AG04450 (cell line): ENCODE data around the gene SEZ6L. TPM values are rescaled to one million over a fixed set of nuclear protein-coding genes. Genes with fewer than 3 reads are reported as not detected.

ENCODE experiments used
- CTCF ChIA-PET: fragments of 300-600, 350-600 bp; formaldehyde crosslinking; extraction: SDS; loops from one replicate; lab custom pipeline; 2022; ENCODE audit warnings: antibody characterized with exemption, inconsistent platforms; lab: Charles Lee
- POLR2A ChIA-PET: fragments of 350-600 bp; formaldehyde crosslinking; extraction: SDS; loops from one replicate; lab custom pipeline; 2021; ENCODE audit warnings: antibody characterized with exemption, inconsistent platforms; lab: Yijun Ruan, JAX
- DNase-seq: peaks from one replicate; pipeline ENCODE4 v3.0.0-alpha.2; 2011; ENCODE audit warnings: low read depth, low spot score
- H3K27ac ChIP-seq: one replicate; pipeline ENCODE4 v1.5.1; 2012; ENCODE audit warnings: low read depth, low read length, control low read depth
- H3K27me3 ChIP-seq: one replicate; pipeline ENCODE4 v1.6.0; 2012; ENCODE audit warnings: low read length; ENCODE audit not compliant: control insufficient read depth, insufficient read depth
- H3K4me3 ChIP-seq: 2 replicates; pipeline ENCODE4 v1.5.1; 2011; ENCODE audit warnings: mild to moderate bottlenecking, low read depth, low read length, control low read depth
- H3K9me3 ChIP-seq: 2 replicates; pipeline ENCODE4 v1.5.1; 2012; ENCODE audit warnings: low read length; ENCODE audit not compliant: control insufficient read depth, insufficient read depth
- polyA plus RNA-seq: library from polyadenylated mRNA; depleted of rRNA; stranded (reverse); fragments of >200 nt; gene quantifications from 2 replicates; pipeline ENCODE4 v1.2.3, GENCODE V29; 2011
- TF ChIP-seq, protein P1 (sequence below): IDR thresholded peaks from 2 replicates; pipeline ENCODE4 v1.5.1; 2011; ENCODE audit warnings: low read depth, low read length, control low read depth, inconsistent platforms

The SEZ6L gene
- polyA plus RNA-seq, 1 experiment = not detected

DNA sequence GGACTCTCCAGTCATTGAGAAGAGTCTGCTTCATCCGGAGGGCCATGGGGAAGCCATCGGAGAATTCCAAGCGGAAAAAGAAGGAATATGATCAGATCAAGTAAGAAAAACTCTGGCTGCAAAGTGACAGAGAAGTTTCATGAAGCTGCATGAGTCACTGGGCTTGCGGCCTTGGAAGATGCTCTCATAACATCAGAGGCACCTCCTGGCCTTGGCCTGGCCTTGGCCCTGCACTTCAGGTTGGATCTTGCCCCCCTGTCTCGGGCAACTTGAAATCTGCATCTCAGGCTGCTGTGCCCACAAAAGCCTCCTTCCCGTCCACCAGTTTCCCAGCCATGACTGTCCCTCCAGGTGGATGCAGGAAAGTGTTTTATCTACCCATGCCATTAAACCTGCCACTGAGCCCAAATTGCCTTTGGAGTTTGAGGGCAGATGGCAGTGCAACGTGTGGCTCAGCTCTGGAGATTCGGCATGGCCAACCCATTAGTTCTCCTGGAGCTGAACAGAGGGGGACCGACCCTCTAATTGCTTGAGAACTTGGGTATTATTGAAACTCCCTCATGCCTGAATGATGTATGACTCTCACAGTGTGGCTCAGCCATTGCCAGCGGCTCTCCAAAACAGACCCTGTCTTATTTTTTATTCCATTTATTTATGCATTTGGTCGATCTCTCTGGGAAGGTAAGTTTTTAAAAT lies 66.7 kb downstream of the SEZ6L start:
- Histone ChIP-seq H3K9me3 (peaks cover 7% of the 10 kb centered on the region; the same call in 1 of the 2 replicates), H3K4me3 (no peak overlapping the region), H3K27ac (no peak overlapping the region), H3K27me3 (no peaks in the 10 kb centered on the region)
- DNase-seq = no peak
- TF ChIP-seq, protein P1, sequence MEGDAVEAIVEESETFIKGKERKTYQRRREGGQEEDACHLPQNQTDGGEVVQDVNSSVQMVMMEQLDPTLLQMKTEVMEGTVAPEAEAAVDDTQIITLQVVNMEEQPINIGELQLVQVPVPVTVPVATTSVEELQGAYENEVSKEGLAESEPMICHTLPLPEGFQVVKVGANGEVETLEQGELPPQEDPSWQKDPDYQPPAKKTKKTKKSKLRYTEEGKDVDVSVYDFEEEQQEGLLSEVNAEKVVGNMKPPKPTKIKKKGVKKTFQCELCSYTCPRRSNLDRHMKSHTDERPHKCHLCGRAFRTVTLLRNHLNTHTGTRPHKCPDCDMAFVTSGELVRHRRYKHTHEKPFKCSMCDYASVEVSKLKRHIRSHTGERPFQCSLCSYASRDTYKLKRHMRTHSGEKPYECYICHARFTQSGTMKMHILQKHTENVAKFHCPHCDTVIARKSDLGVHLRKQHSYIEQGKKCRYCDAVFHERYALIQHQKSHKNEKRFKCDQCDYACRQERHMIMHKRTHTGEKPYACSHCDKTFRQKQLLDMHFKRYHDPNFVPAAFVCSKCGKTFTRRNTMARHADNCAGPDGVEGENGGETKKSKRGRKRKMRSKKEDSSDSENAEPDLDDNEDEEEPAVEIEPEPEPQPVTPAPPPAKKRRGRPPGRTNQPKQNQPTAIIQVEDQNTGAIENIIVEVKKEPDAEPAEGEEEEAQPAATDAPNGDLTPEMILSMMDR = no peak
- CTCF ChIA-PET = no interaction called here
- POLR2A ChIA-PET = no interaction called here

DNA sequence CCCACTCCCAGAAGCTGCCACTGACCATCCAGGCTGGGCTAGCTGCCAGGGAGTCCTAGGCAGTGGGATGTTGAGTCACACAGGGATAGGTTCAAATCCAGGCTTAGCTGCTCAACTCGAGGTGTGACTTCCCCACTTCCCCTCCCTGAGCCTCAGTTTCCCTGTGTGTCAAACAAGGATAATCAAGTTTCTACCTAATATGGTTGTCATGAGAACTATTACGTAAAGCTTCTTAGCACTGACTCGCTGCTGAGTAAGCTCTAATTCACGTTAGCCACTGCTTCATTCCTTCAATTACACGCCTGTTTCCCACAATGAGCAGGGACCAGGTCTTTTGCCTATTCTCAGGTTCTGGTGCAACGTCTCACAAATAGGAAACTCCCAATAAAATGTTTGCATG lies 67.7 kb downstream of the SEZ6L start:
- H3K27ac ChIP-seq = no peak overlapping the region
- ChIA-PET POLR2A (no interaction called here), CTCF (no interaction called here)
- no peak overlapping the region for H3K4me3 ChIP-seq
- H3K9me3 ChIP-seq = peaks cover 7% of the 10 kb centered on the region; the same call in 1 of the 2 replicates
- H3K27me3 ChIP-seq = no peaks in the 10 kb centered on the region
- DNase-seq = no peak
- TF ChIP-seq, protein P1 = no peak

DNA sequence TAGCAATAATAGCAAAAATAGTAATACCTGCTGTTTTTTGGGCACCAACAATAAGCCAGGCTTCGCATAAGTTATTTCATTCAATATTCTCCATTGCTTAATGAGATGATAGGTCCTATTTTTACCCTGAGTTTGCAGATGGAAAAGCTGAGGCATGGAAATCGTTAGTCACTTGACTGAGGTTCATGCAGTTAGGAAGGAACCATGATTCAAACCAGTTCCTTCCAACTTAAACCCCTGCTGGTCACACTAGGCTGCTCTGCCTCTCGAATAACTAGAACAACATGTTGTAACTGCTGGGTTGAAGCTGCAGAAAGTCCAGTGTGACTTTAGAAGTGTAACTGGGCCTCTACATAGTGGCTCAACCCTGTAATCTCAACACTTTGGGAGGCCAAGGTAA lies 69.3 kb downstream of the SEZ6L start:
- Histone ChIP-seq H3K27me3 (no peaks in the 10 kb centered on the region), H3K9me3 (peaks cover 6% of the 10 kb centered on the region; the same call in 1 of the 2 replicates), H3K27ac (no peak overlapping the region), H3K4me3 (no peak overlapping the region)
- POLR2A ChIA-PET = no interaction called here
- TF ChIP-seq, protein P1 = no peak
- CTCF ChIA-PET = no interaction called here
- DNase-seq = no peak

DNA sequence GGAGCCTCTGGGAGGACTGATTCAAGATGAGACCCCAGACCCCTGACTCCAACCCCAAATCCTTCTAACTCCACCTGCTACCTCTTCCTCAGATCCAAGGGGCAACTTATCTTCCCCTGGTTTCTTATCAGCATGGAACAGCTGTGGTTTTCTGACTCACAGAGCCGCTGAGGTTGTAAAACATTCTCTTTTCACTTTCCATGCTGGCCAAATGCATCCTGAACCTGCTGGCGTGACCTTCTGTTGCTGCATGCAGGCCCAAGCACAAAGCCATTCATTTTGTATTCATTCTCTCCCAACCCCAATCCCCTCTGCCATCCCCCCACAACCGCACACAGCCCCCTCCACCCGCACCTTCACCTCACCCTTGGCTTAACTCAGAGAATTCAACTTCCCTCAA lies 70.3 kb downstream of the SEZ6L start:
- Histone ChIP-seq H3K9me3 (peaks cover 3% of the 10 kb centered on the region; the same call in 1 of the 2 replicates), H3K27me3 (no peaks in the 10 kb centered on the region), H3K27ac (no peak overlapping the region), H3K4me3 (no peak overlapping the region)
- POLR2A ChIA-PET = no interaction called here
- CTCF ChIA-PET = no interaction called here
- no peak for DNase-seq
- TF ChIP-seq, protein P1 = no peak

DNA sequence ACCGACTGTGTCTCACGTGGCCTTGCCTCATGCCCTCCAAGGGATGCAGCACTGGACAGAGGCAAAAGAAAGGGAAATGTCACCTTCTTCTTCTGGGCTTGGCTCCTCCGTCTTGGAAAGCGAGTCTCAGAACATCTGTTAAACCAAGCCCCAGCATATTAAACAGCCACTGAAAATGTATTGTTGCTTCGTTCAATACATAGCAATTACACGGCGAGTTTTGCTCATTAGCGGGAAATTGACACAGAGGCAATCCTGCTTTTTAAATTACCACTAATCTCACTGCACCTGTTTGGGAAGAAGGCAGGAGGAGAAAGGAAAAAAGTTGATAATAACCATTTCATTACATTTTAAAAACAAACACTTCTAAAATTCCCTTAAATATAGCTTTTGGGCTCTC lies 72.1 kb downstream of the SEZ6L start:
- Histone ChIP-seq H3K9me3 (peaks cover 6% of the 10 kb centered on the region; the same call in 1 of the 2 replicates), H3K27me3 (no peaks in the 10 kb centered on the region), H3K4me3 (no peak overlapping the region), H3K27ac (no peak overlapping the region)
- POLR2A ChIA-PET = no interaction called here
- TF ChIP-seq, protein P1 = no peak
- DNase-seq = no peak
- CTCF ChIA-PET = no interaction called here
